GM19463 (cell line): ENCODE data around the gene TNNT3.
"Not testable (repeated sequence)": the region's sequence is repeated elsewhere in the genome, so short reads cannot be mapped to it uniquely, and the experiment has no call there.

Source experiments
- ATAC-seq: cut with Tn5 transposase; IDR thresholded peaks from one replicate; pipeline ENCODE4 v1.9.1; 2021; ENCODE audit warnings: mild to moderate bottlenecking, moderate library complexity; ENCODE audit not compliant: unreplicated experiment

TNNT3 gene

GRCh38 chr11:1919391-1920127, at the start of gene TNNT3:
Gene TNNT3, plus strand, starts transcription at chr11:1919703. Its CDS starts 3,172 bp downstream, at chr11:1922875.
- ATAC-seq, result no peak

GRCh38 chr11:1870326-1870696, 49.2 kb upstream of the TNNT3 start:
- no peak for ATAC-seq

- ATAC-seq, result no peak
Observed at GRCh38 chr11:1870721-1871466, 48.6 kb upstream of the TNNT3 start.

- ATAC-seq, result no peak
Observed at GRCh38 chr11:1871531-1871930, 48.0 kb upstream of the TNNT3 start.

GRCh38 chr11:1872267-1872985, 47.1 kb upstream of the TNNT3 start:
- ATAC-seq, result no peak

- no peak for ATAC-seq
Observed at GRCh38 chr11:1873048-1873812, 46.3 kb upstream of the TNNT3 start.

GRCh38 chr11:1873813-1874150, 45.7 kb upstream of the TNNT3 start:
- ATAC-seq, result not testable (repeated sequence)

- not testable (repeated sequence) for ATAC-seq
Observed at GRCh38 chr11:1874441-1875092, 44.9 kb upstream of the TNNT3 start.

- no peak for ATAC-seq
Observed at GRCh38 chr11:1875093-1875850, 44.2 kb upstream of the TNNT3 start.

GRCh38 chr11:1875851-1876301, 43.6 kb upstream of the TNNT3 start:
- ATAC-seq, result not testable (repeated sequence)

- no peak for ATAC-seq
Observed at GRCh38 chr11:1876361-1877063, 43.0 kb upstream of the TNNT3 start.

GRCh38 chr11:1877211-1878136, 42.0 kb upstream of the TNNT3 start:
- ATAC-seq, result no peak

- no peak for ATAC-seq
Observed at GRCh38 chr11:1878137-1879031, 41.1 kb upstream of the TNNT3 start.

- no peak for ATAC-seq
Observed at GRCh38 chr11:1879342-1879940, 40.1 kb upstream of the TNNT3 start.

GRCh38 chr11:1879941-1880720, 39.4 kb upstream of the TNNT3 start:
- ATAC-seq, result no peak
